ENCODE results near the gene FAM114A2. TPM values are rescaled to one million over a fixed set of nuclear protein-coding genes. Genes with fewer than 3 reads are reported as not detected.
"Not testable (repeated sequence)": the region's sequence is repeated elsewhere in the genome, so short reads cannot be mapped to it uniquely, and the experiment has no call there.

FAM114A2 gene
- total RNA-seq, 1 donor from 2014 or later: 21.8 TPM

GRCh38 chr5:154049636-154050035 is 10.9 kb upstream of the FAM114A2 start:
- DNase-seq (ENCODE audit: low read depth in 2 of 2): no peak

- no peak for DNase-seq (ENCODE audit: low read depth in 2 of 2)
Measured at GRCh38 chr5:154047324-154047723, 8.6 kb upstream of the FAM114A2 start.

GRCh38 chr5:154046486-154046885 is 7.8 kb upstream of the FAM114A2 start:
- no peak for DNase-seq (ENCODE audit: low read depth in 2 of 2)

GRCh38 chr5:154044581-154044980 is 5.9 kb upstream of the FAM114A2 start:
- no peak for DNase-seq (ENCODE audit: low read depth in 2 of 2)

- DNase-seq (ENCODE audit: low read depth in 2 of 2): no peak
Measured at GRCh38 chr5:154044099-154044498, 5.4 kb upstream of the FAM114A2 start.

GRCh38 chr5:154042766-154043165 is 4.1 kb upstream of the FAM114A2 start:
- peak; percentile 37 to 85 for DNase-seq (ENCODE audit: low read depth in 2 of 2)

- no peak for DNase-seq (ENCODE audit: low read depth in 2 of 2)
Measured at GRCh38 chr5:154039458-154039829, 734 bp upstream of the FAM114A2 start.

GRCh38 chr5:154038261-154038706 is 426 bp downstream of the FAM114A2 start:
- DNase-seq (ENCODE audit: low read depth in 2 of 2): peak; percentile 74 to 75

GRCh38 chr5:154034944-154035343 is 3.8 kb downstream of the FAM114A2 start:
- no peak for DNase-seq (ENCODE audit: low read depth in 2 of 2)

- DNase-seq (ENCODE audit: low read depth in 2 of 2): no peak
Measured at GRCh38 chr5:154031937-154032489, 6.7 kb downstream of the FAM114A2 start.

- no peak for DNase-seq (ENCODE audit: low read depth in 2 of 2)
Measured at GRCh38 chr5:154025951-154026350, 12.8 kb downstream of the FAM114A2 start.

- not testable (repeated sequence) for DNase-seq (ENCODE audit: low read depth in 2 of 2)
Measured at GRCh38 chr5:154018919-154019318, 19.8 kb downstream of the FAM114A2 start.

- peak in 1 of 2 donors; percentile 17 for DNase-seq (ENCODE audit: low read depth in 2 of 2)
Measured at GRCh38 chr5:154015071-154015693, 23.5 kb downstream of the FAM114A2 start.

- DNase-seq (ENCODE audit: low read depth in 2 of 2): no peak
Measured at GRCh38 chr5:154010660-154011059, 28.1 kb downstream of the FAM114A2 start.

GRCh38 chr5:154005648-154006047 is 33.1 kb downstream of the FAM114A2 start:
- no peak for DNase-seq (ENCODE audit: low read depth in 2 of 2)

GRCh38 chr5:154002511-154003020 is 36.1 kb downstream of the FAM114A2 start:
- peak; percentile 23 to 31 for DNase-seq (ENCODE audit: low read depth in 2 of 2)

GRCh38 chr5:154002093-154002492 is 36.6 kb downstream of the FAM114A2 start:
- DNase-seq (ENCODE audit: low read depth in 2 of 2): peak; percentile 95 to 97

GRCh38 chr5:154000703-154001102 is 38.0 kb downstream of the FAM114A2 start:
- no peak for DNase-seq (ENCODE audit: low read depth in 2 of 2)

- DNase-seq (ENCODE audit: low read depth in 2 of 2): no peak
Measured at GRCh38 chr5:153999995-154000394, 38.7 kb downstream of the FAM114A2 start.

- DNase-seq (ENCODE audit: low read depth in 2 of 2): no peak
Measured at GRCh38 chr5:153998768-153999167, 39.9 kb downstream of the FAM114A2 start.

GRCh38 chr5:153998010-153998409 is 40.7 kb downstream of the FAM114A2 start:
- no peak for DNase-seq (ENCODE audit: low read depth in 2 of 2)

GRCh38 chr5:153991168-153991567 is 47.5 kb downstream of the FAM114A2 start:
- DNase-seq (ENCODE audit: low read depth in 2 of 2): no peak

- no peak for DNase-seq (ENCODE audit: low read depth in 2 of 2)
Measured at GRCh38 chr5:153988510-153988909, 50.2 kb downstream of the FAM114A2 start.
